Fibroblast of skin of left biceps (primary cell): ENCODE results near the gene NPIPA3.
"Not testable (repeated sequence)": the region's sequence is repeated elsewhere in the genome, so short reads cannot be mapped to it uniquely, and the experiment has no call there.

Source experiments
- DNase-seq, 2 experiments: peaks; one replicate each; pipeline ENCODE4 v3.0.0-alpha.2; 2013; ENCODE audit warnings: low read depth in 2 of 2

NPIPA3 gene

DNA sequence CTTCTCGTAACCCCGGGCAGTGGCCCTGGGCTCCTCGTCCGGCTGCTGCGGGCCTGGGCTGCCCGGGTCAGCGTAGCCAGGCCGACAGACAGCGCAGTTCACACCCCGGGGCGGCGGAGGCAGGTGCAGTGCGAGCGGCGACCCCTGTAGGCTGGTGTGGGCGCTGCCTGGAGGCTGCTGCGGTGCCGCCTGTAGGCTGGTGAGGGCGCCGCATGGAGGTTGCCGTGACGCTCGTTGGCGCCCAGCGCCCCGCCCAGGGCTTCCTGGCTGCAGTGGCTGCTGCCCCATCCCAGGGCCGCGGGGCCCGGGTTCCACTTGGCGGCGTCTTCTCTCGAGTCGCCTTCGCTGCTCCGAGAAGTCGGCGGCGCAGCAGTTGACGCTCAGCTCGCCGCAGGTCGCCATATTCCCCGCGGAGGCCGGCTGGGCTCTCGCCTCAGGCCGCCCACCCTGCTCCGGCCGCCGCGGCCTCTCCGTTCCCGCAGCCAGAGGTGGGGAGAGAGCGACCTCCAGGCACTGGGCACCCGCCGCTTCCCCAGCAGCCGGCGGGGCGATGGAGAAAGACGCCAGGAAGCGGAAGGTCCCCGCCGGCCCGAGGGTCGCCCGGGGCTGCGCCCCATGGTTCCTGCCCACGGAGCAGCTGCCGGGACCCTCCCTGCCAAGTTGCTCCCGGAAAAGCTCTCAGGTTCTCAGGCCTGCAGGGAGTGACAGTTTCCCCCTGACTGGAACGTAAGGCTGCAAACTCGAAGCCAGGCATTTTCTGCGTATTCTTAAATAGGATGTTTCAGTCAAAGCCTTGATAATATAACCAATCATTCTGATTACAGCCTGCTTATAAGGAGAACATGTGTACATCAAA lies at the start of gene NPIPA3:
TSS of gene NPIPA3 (plus strand) at position 256 of the 856 bp plus-strand sequence. CDS start 5,533 bp downstream, outside the sequence.
- DNase-seq: not testable (repeated sequence)

- DNase-seq: no peak
Measured at GRCh38 chr16:14658063-14658462, 45.1 kb upstream of the NPIPA3 start.

DNA sequence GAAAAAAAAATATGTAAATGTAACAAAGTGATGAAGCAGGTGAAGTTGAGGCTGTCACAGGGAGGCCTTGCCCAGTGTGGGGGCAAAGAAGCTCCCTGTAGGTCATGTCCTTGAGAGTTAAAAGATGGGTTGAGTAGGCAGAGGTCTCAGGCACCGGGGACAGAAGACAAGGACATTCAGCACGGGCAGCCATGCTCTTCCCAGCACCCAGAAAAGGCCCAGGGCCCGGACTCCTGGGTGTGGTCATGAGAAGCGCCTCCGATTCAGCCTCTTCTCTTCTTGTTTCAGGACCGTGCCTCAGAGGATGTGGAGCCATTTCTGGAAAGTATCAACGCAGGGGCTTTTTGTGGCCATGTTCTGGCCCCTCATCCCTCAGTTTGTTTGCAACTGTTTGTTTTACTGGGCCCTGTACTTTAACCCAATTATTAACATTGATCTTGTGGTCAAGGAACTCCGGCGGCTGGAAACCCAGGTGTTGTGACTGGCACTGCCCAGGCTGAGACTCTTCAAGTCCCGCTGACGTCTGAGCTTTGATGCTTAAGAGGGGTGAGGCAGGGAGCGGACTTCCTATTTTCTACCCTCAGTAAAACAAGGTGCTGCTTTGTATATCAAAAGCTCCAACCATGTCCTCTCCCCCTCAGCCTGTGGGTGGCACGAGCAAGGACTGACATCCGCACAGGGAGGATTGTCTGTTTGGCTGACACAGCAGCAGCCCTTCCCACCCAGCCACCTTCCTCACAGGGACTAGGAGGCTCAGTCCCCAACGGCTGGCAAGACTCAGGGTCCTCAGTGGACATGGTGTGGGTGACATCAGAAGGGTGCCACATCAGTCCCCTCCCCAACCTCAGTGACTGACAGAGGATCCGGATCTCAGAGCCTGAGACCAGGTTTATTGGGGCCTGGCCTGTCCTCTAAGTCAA lies 35.6 kb upstream of the NPIPA3 start:
- no peak for DNase-seq

GRCh38 chr16:14668556-14669223 lies 34.5 kb upstream of the NPIPA3 start:
- DNase-seq: no peak

- no peak for DNase-seq
Measured at GRCh38 chr16:14669776-14670175, 33.4 kb upstream of the NPIPA3 start.

DNA sequence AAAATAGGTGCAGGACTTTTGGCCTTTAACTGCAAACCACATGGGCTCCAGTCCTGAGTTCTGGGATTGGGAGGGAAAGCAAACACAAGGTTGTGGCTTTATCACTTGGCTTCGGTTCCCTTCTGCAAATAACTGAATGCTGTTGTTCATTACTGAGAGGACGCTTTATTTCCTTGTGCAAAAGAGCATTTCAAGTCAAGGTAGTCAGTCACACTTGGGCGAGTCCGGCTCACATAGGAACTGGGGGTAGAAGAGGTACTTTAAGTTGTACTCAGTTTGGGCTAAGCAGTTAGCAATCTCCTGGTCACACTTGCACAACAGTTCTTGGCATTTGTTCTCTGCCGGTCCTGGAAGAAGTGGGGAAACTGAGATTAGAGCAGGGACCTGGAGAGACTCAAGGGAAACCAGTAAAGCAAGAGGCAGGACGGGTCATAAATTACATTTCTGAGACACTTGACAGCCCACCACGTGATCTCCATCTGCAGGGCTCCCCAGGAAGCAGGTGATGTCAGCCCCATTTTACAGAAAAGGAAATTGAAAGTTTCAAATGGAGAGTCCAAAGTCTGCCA lies 30.7 kb upstream of the NPIPA3 start:
- no peak for DNase-seq

- DNase-seq: no peak
Measured at GRCh38 chr16:14676633-14677032, 26.6 kb upstream of the NPIPA3 start.

DNA sequence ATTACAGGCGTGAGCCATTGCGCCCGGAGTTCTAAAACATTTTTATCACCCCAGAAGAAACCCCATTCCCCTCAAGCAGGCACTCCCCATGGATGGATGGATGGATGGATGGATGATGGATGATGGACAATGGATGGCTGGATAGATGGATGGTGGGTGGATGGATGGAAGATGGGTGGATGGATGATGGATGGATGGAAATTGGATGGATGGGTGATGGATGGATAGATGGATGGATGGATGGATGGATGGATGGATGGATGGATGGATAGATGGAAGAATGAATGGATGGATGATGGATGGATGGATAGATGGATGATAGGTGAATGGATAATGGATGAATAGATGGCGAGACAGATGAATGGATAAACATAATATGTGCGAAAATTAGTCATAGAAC lies 25.6 kb upstream of the NPIPA3 start:
- DNase-seq: no peak

DNA sequence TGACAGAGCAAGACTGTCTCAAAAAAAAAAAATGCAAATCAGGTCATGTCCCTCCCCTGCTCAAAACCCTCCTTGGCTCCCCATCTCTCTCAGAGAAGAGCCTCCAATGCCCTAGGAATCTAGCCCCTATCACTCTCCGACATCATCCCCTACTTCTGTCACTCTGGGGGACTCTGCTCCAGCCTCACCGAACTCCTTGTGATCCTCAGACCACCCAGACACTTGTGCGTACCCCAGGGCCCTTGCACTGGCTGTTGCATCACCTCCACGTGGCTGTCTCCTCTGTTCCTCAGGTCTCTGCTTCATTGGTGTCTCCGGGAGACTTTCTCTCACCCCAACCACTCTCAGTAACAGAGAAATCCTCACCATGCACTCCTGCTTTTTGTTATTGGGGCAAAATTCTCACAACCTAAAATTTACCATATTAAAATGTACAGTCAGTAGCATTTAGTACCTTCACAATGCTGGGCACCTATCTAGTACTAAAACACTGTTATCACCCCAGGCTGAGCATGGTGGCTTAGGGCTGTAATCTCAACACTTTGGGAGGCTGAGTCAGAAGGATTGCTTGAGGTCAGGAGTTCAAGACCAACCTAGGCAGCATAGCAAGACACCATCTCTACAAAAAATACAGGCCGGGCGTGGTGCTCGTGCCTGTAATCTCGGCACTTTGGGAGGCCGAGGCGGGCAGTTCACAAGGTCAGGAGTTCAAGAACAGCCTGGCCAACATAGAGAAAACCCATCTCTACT lies 24.3 kb upstream of the NPIPA3 start:
- DNase-seq: no peak

- not testable (repeated sequence) for DNase-seq
Measured at GRCh38 chr16:14680396-14680795, 22.8 kb upstream of the NPIPA3 start.

GRCh38 chr16:14681115-14681514 lies 22.1 kb upstream of the NPIPA3 start:
- no peak for DNase-seq

GRCh38 chr16:14682121-14682520 lies 21.1 kb upstream of the NPIPA3 start:
- no peak for DNase-seq

GRCh38 chr16:14685870-14686793 lies 17.1 kb upstream of the NPIPA3 start:
- DNase-seq: not testable (repeated sequence)

DNA sequence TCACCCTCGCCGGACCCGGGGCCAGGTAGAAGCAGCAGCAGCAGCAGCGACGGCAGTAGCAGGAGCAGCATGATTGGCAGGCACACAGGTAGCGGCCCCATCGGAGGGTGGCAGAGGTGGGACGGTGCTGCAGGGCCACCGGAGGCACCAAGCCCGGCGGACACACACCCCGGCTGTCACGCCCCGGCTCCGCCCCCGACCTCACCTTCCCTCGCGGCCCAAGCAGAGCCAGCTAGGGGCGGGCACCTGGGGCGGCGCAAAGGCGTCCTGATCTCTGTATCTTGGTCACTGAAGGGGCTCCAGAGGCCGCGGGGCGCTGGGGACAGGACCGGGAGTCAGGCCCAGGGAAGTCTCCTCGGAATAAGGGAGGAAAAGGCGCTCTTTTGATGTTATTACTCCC lies 9.1 kb upstream of the NPIPA3 start, which contains the start of gene PLA2G10:
TSS of gene PLA2G10 (minus strand) at position 180 of the 400 bp plus-strand sequence. CDS start at position 101, 79 bp downstream.
- DNase-seq: not testable (repeated sequence)

DNA sequence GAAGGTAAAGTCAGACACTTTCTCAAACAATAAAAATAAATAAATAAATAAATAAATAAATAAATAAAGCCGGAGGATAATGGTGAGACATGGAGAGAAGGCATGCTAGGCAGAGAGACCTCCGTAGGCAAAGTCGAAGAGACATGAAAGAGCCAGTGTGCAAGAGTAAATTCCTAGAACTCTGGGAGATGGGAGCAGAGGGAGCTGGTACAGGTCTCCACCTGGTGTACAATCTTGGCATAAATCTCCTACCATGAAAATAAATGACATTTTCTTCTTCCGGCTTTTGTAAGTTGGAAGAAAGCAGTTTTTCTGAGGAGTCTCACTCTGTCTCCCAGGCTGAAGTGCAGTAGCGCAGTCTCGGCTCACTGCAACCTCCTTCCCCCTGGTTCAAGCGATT lies 1.4 kb upstream of the NPIPA3 start:
- not testable (repeated sequence) for DNase-seq

- not testable (repeated sequence) for DNase-seq
Measured at GRCh38 chr16:14702672-14703071, 539 bp upstream of the NPIPA3 start.

DNA sequence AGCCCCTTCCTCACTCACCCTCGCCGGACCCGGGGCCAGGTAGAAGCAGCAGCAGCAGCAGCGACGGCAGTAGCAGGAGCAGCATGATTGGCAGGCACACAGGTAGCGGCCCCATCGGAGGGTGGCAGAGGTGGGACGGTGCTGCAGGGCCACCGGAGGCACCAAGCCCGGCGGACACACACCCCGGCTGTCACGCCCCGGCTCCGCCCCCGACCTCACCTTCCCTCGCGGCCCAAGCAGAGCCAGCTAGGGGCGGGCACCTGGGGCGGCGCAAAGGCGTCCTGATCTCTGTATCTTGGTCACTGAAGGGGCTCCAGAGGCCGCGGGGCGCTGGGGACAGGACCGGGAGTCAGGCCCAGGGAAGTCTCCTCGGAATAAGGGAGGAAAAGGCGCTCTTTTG lies 30.0 kb downstream of the NPIPA3 start:
- DNase-seq: not testable (repeated sequence)

DNA sequence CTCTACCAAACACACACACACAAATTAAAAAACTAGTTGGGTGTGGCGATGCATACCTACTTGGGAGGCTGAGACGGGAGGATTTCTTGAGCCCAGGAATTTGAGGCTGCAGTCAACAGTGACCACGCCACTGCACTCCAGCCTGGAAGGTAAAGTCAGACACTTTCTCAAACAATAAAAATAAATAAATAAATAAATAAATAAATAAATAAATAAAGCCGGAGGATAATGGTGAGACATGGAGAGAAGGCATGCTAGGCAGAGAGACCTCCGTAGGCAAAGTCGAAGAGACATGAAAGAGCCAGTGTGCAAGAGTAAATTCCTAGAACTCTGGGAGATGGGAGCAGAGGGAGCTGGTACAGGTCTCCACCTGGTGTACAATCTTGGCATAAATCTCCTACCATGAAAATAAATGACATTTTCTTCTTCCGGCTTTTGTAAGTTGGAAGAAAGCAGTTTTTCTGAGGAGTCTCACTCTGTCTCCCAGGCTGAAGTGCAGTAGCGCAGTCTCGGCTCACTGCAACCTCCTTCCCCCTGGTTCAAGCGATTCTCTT lies 37.7 kb downstream of the NPIPA3 start:
- not testable (repeated sequence) for DNase-seq

DNA sequence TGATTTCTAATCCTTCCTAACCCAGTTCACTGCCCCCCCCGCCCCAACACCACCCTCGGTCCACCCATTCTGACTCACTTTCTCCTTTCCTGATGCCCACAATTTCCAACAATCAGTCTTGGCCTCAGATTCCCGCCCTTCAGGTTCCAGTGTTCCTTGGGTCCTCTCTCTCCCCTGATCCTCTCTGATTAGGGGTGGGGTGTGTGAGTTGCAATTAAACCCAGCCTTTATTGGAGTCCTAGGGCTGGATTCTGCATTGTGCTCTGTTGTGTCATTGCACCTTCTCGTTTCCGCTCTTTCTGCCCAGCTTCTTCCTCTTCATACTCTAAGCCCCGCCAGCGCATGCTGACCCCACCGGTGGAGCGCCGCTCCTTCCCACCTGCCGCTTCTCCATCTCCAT lies 38.6 kb downstream of the NPIPA3 start:
- DNase-seq: not testable (repeated sequence)
